ENCODE results near the gene ARAP1.

The ARAP1 gene

DNA sequence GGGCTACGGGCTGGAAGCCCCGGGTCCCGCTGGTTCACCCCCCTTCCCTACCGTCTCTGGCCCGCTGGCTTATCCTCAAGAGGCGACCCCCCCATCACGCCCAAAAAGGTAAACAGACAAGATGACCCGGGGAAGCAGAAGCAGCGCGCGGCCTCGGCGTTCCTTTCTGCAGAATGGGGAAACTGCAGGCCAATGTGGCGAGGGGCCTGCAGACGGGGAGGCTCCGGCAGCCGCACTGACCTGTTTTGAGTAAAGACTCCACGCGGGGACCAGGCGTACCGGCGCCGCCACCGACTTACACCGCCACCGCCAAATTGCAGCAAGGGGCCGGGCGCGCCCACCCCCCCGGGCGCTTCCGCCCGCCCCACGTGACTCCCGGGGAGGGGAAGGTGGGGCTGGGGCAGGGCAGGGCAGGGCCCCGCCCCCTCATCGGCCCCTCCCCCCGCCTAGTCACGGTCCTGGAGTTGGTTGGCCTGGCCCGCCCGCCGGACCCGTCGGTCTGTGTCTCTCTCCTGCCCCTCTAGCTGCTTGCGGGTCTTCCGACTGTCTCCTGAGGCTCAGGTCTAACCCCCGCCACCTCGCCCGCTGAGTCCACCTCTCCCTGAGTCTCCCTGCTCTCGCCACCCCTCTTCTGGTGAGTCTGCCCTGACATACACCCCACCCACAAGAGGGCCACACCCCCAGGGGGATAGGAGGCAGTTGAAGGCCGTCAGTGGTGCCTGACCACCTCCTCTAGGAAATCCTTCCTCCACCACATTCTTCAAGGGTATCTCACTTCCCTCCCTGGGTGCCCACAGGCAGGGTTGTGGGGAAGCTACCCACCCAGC, at the start of gene ARAP1:
ARAP1 (minus strand) TSS at position 321 of the 827 bp plus-strand sequence. CDS start 25,280 bp downstream, outside the sequence.
- TF ChIP-seq GATA2 (IDR thresholded peaks at IDR 0.05; ENCODE audit: low read depth, low read length) (no peak), GATA3 (IDR thresholded peaks at IDR 0.05; ENCODE audit: low read depth, low read length) (no peak)

- TF ChIP-seq GATA2 (IDR thresholded peaks at IDR 0.05; ENCODE audit: low read depth, low read length): no peak
- TF ChIP-seq GATA3 (IDR thresholded peaks at IDR 0.05; ENCODE audit: low read depth, low read length): no peak
Measured at GRCh38 chr11:72799441-72799840, 47.2 kb upstream of the ARAP1 start.

DNA sequence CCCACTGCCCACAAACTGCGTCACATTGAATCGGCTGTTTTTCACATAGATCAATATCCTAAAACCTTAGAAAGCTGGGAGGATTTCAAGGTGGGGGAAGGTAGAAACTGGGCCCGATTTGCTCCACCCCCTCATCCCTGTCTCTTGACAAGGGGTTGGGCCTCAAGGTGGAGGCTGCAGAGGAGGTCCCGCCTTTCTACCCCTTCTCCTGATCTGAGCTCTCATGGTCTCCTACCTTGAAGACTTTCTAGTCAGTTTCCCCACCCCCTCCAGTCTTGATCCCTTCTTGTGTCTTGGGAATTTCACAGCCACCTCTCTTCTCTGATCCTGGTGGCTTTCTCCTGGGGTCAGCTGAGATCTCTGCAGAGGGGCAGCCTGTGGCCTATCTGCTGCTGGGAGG, 46.2 kb upstream of the ARAP1 start:
- no peak for TF ChIP-seq GATA3 (IDR thresholded peaks at IDR 0.05; ENCODE audit: low read depth, low read length)
- no peak for TF ChIP-seq GATA2 (IDR thresholded peaks at IDR 0.05; ENCODE audit: low read depth, low read length)

DNA sequence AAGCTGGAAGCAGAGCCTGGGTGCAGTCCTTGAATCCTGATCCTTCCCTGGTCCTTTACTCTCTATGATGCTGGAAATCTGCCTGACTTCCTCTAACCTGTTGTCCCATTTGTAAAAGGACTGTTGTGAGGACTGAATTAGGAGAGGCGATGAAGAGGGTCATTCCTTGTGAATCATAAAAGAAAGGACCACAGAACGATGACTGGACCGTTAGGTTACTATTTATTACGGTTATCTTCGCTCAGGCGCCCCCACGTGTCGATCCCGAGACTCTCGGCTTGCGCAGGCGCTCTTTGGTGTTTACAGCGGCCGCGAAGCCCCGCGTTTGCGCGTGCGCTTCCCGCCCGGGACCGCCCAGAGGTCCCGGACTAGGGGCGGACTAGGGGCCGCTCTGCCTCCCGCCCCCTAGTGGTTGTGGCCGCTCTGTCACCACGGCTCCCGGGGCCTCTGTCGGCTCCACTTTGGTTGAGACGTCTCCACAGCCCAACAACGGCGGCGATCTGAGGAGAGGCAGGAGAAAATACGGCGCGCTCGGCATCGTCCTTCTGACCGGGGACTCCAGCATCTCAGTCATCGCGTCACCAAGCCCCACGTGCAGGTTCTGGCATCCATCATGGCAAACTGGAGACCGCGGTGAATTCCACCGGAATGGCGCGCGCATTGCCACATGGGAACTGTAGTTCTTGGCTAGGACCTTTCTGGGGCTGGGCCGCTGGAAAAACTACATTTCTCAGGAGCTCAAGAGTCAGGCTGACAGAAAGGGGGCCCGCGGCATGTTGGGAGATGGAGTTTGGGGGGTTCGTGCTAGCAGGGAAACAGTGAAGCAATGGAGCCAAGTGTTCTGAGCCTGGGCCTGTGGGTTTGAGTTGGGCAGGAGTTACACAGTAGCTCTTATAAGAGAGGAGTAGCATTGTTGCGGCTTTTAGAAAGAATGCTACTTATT, 41.5 kb upstream of the ARAP1 start, which contains the start of gene STARD10:
STARD10 (minus strand) TSS at position 623 of the 943 bp plus-strand sequence. CDS start 12,866 bp downstream, outside the sequence.
- TF ChIP-seq GATA2 (IDR thresholded peaks at IDR 0.05; ENCODE audit: low read depth, low read length): peak; percentile 25; the same call in 1 of the 2 replicates
- no peak for TF ChIP-seq GATA3 (IDR thresholded peaks at IDR 0.05; ENCODE audit: low read depth, low read length)

GRCh38 chr11:72793076-72793424, 40.8 kb upstream of the ARAP1 start:
- TF ChIP-seq GATA3 (IDR thresholded peaks at IDR 0.05; ENCODE audit: low read depth, low read length): no peak

GRCh38 chr11:72792437-72793021, 40.3 kb upstream of the ARAP1 start:
- TF ChIP-seq GATA3 (IDR thresholded peaks at IDR 0.05; ENCODE audit: low read depth, low read length) (no peak), GATA2 (IDR thresholded peaks at IDR 0.05; ENCODE audit: low read depth, low read length) (no peak)

DNA sequence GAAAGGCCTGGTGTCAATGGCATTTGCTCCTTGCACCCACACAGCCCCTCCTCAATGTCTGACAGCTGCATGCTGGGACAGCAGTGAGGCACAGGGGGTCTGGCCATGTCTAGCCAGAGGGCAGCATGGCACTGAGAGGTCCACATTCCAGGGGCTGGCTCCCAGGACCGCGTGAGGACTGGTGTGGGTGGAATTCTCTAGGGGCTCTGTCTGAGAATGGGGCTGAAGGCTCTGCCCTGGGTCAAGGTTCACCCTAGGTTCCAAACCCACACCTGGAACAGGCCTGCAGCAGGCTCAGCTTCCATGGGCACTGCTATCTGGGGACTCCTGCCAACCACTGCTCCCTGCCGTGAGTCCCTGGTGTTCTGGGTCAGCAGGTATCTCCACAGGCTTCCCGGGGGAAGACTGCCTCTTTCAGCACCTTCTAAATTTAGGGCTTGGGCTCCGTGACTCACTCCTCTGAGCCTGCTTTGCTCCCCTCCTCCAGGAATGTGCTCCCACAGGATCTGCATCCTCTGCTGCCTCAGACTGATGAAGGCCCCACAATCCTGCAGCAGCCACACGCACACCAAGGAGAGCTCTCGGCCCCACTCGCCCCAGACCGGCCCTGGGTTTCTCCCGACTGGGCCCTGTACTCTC, 37.4 kb upstream of the ARAP1 start:
- no peak for TF ChIP-seq GATA2 (IDR thresholded peaks at IDR 0.05; ENCODE audit: low read depth, low read length)
- TF ChIP-seq GATA3 (IDR thresholded peaks at IDR 0.05; ENCODE audit: low read depth, low read length): no peak

DNA sequence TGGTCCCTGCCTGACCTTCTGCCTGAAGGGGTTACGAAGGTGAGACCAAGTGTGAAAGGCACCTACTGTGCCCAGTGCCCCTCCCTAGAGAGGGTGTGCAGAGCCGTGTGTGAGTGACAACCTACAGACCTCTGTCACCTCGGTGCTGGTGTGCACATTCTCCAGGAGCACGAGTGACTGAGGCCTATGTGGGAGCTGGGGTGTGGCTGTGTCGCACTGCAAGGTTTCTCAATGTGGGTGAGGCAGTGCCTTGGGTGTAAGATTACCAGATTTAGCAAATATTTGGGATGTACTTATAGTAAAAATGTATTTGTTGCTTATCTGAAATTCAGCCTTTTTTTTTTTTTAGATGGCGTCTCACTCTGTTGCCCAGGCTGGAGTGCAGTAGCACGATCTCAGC, 36.0 kb upstream of the ARAP1 start:
- TF ChIP-seq GATA3 (IDR thresholded peaks at IDR 0.05; ENCODE audit: low read depth, low read length) (no peak), GATA2 (IDR thresholded peaks at IDR 0.05; ENCODE audit: low read depth, low read length) (no peak)

DNA sequence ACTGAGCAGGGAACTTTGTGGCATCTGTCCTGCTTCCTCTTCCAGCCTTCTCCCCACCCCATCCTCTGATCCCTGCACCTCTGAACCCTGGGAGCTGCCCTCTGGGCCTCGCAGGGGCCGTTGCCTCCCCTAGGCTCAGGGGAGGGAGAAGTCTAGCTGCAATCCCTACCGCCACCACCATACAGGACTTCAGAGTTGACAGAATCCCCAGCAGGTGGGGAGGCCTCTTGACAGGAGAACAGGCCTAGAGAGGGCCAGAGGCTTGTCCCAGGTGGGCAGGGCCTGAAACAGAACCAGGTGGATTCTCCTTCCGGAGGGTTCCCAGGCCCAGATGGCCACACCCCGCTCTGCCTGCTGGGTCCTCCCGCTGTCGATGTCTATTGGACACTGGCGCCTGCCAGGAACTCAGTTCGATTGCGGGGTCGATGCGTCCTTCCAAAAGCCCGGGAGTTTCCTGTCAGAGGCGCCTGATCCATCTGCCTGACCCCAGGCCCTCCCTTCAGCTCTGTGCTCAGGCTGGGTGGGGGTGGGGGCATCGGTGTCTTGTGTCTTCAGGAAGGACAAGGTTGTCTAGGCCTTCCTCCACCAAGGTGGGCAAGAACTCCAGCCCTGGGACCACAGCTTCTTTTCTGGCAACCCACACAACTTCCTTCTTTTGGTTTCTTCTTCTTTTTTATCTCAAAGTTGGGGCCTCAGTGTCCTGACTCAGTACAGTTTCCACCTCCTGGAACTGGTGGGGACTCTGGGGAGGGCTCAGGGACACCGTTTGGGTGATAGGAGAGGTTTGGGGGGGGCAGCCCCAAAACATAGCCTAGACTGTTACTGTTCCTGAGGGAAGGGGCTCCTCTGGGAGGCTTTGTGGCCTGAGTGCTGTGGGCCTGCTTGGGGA, 35.3 kb upstream of the ARAP1 start:
- TF ChIP-seq GATA2 (IDR thresholded peaks at IDR 0.05; ENCODE audit: low read depth, low read length) (no peak), GATA3 (IDR thresholded peaks at IDR 0.05; ENCODE audit: low read depth, low read length) (no peak)

DNA sequence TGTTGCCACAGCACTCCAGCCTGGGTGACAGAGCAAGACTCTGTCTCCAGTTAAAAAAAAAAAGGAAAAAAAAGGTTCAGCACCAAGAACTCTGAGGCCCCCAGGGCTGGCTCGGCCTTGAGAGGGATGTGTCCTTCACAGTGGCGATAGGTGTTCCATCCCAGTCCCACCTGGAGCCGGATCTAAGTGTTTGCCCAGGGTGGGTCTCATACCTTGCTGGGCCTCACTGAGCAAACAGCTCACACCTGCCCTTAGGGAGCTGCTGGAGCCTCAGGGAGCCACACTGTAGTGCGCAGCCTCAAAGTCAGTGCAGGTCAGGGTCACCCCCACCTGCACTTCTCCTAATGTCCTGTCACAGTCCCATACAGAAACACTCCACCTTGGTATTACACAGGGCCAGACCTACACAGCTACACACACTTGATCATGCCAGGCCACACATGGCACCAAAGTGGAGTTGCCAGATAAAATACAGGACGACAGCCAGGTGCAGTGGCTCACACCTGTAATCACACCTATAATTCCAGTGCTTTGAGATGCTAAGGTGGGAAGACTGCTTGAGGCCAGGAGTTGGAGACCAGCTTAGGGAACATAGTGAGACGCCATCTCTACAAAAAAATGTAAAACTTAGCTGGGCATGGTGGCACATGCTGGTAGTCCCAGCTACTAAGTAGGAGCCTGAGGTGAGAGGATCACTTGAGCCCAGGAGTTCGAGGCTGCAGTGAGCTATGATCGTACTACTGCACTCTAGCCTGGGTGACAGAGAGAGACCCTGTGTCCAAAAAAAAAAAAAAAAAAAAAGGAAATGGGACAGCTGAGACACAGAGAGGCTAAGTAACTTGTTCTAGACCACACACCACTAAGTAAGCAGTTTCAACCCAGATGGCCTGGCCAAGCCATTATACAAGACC, 34.4 kb upstream of the ARAP1 start:
- TF ChIP-seq GATA2 (IDR thresholded peaks at IDR 0.05; ENCODE audit: low read depth, low read length): no peak
- no peak for TF ChIP-seq GATA3 (IDR thresholded peaks at IDR 0.05; ENCODE audit: low read depth, low read length)

DNA sequence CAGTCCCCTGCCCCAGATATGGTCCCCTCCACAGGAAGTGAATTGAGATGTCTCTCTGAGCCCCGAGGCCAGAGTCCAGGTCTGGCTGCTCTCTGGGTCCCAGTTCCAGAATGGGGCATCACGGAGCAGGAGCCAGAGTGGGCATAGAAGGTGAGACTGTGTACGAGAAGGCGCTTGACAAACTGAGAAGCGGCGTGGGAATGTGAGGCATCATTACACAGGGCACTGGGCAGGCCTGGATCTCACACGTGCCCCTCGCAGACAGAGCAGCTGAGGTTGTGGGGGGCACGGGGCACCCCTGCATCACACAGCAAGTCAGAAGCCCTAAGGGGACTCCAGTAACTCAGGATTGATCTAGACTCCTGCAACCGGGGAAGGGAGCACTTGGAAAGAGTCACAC, 32.5 kb upstream of the ARAP1 start:
- TF ChIP-seq GATA2 (IDR thresholded peaks at IDR 0.05; ENCODE audit: low read depth, low read length): no peak
- no peak for TF ChIP-seq GATA3 (IDR thresholded peaks at IDR 0.05; ENCODE audit: low read depth, low read length)

Data from SH-SY5Y (cell line).